Prostate gland (tissue), 2 donors: ENCODE results near the gene HEPACAM. TPM values are rescaled to one million over a fixed set of nuclear protein-coding genes. Genes with fewer than 3 reads are reported as not detected.
A peak's percentile ranks its signal among the peaks of the same experiment; 100 is the strongest.

Experiments used
- DNase-seq: peaks from one replicate; pipeline ENCODE4 v3.0.0-alpha.2; 2019; ENCODE audit warnings: low spot score
- H3K27ac ChIP-seq, 2 donors: fragments of 200-600 bp; sonication (generic); 2 replicates each; pipeline ENCODE4 v1.5.1; 2017 to 2019
- H3K27me3 ChIP-seq: fragments of 200-600 bp; sonication (generic); replicated peaks from 2 replicates; pipeline ENCODE4 v1.5.1; 2019; ENCODE audit not compliant: insufficient read depth
- H3K36me3 ChIP-seq, 2 donors: fragments of 200-600 bp; sonication (generic); 1 replicate in 1 of 2; 2 replicates in 1 of 2; pipeline versions ENCODE4 v1.5.1 to v1.8.1; 2017 to 2019
- H3K4me1 ChIP-seq: fragments of 200-600 bp; sonication (generic); replicated peaks from 2 replicates; pipeline ENCODE4 v1.5.1; 2019
- H3K4me3 ChIP-seq, 2 donors: fragments of 200-600 bp; sonication (generic); 2 replicates each; pipeline ENCODE4 v1.5.1; 2017 to 2019
- H3K9me3 ChIP-seq: fragments of 200-600 bp; sonication (generic); 2 replicates; pipeline ENCODE4 v1.5.1; 2017
- CTCF ChIP-seq, 4 experiments: fragments of 200-600 bp in 2 of 4; fragments of 450-650 bp in 2 of 4; sonication (generic) in 2 of 4; IDR thresholded peaks; 1 replicate in 3 of 4; 2 replicates in 1 of 4; pipeline ENCODE4 v1.5.1; 2016 to 2019; ENCODE audit warnings: antibody characterized with exemption in 4 of 4, mild to moderate bottlenecking in 2 of 4, moderate library complexity in 2 of 4
- POLR2A ChIP-seq: fragments of 450-650 bp; IDR thresholded peaks from one replicate; pipeline ENCODE4 v1.6.1; 2016; ENCODE audit warnings: antibody characterized with exemption, mild to moderate bottlenecking
- POLR2AphosphoS5 ChIP-seq: sonication (generic); formaldehyde crosslinking; IDR thresholded peaks from one replicate; pipeline ENCODE4 v1.6.1; 2017; ENCODE audit warnings: antibody characterized with exemption
- WGBS: methylation state at CpG from one replicate; pipeline ENCODE4 v1.1.5; 2018; 5-methylcytosine and 5-hydroxymethylcytosine counted together
- intact Hi-C: fragments of 100-400 bp; cut with DNase I; formaldehyde crosslinking; loops from one replicate; pipeline ENCODE4 v1.14.2; 2022
- total RNA-seq, 2 donors: library from RNA; depleted of rRNA; stranded (reverse); fragments of >200 nt; gene quantifications; one replicate each; pipeline ENCODE4 v1.1.0, GENCODE V29; 2016

HEPACAM gene
- total RNA-seq, 2 donors from 2014 or later = 0.27 TPM; not detected in 1

GRCh38 chr11:124951341-124951740 is 15.5 kb upstream of the HEPACAM start:
- Histone ChIP-seq H3K27ac (no peak overlapping the region), H3K9me3 (no peaks in the 10 kb centered on the region), H3K4me3 (no peak overlapping the region), H3K4me1 (no peaks in the 10 kb centered on the region), H3K36me3 (no peaks in the 10 kb centered on the region), H3K27me3 (no peaks in the 10 kb centered on the region)
- TF ChIP-seq POLR2A (no peak), POLR2AphosphoS5 (no peak), CTCF (IDR thresholded peaks at IDR 0.05) (no peak)
- intact Hi-C loops = loop anchor here (10.0 kb wide), 1 partner anchor 483 kb away; no protein-coding TSS in a partner anchor
- WGBS = 75% methylated on average over 3 of the region's 3 CpGs
- no peak for DNase-seq

GRCh38 chr11:124950601-124951330 is 14.9 kb upstream of the HEPACAM start:
- Histone ChIP-seq H3K9me3 (no peaks in the 10 kb centered on the region), H3K27me3 (no peaks in the 10 kb centered on the region), H3K4me1 (no peaks in the 10 kb centered on the region), H3K36me3 (no peaks in the 10 kb centered on the region), H3K27ac (no peak overlapping the region), H3K4me3 (no peak overlapping the region)
- intact Hi-C loops = loop anchor here (10.0 kb wide), 1 partner anchor 484 kb away; no protein-coding TSS in a partner anchor
- no peak for TF ChIP-seq POLR2AphosphoS5
- TF ChIP-seq CTCF (IDR thresholded peaks at IDR 0.05) = no peak
- no peak for TF ChIP-seq POLR2A
- DNase-seq = no peak

- no peak for DNase-seq
- 28% methylated on average over 2 of the region's 2 CpGs for WGBS
- Histone ChIP-seq H3K36me3 (no peaks in the 10 kb centered on the region), H3K4me3 (no peak overlapping the region), H3K9me3 (no peaks in the 10 kb centered on the region), H3K27ac (no peak overlapping the region), H3K4me1 (no peaks in the 10 kb centered on the region), H3K27me3 (no peaks in the 10 kb centered on the region)
- no peak for TF ChIP-seq CTCF (IDR thresholded peaks at IDR 0.05)
- TF ChIP-seq POLR2AphosphoS5 = no peak
- no peak for TF ChIP-seq POLR2A
- intact Hi-C loops = no loop called here
These were observed 10.9 kb upstream of the HEPACAM start for GRCh38 chr11:124946735-124947141.

- Histone ChIP-seq H3K4me1 (no peaks in the 10 kb centered on the region), H3K4me3 (no peak overlapping the region), H3K9me3 (no peaks in the 10 kb centered on the region), H3K27me3 (no peaks in the 10 kb centered on the region), H3K36me3 (no peaks in the 10 kb centered on the region), H3K27ac (no peak overlapping the region)
- 79% methylated on average over 6 of the region's 6 CpGs for WGBS
- no peak for DNase-seq
- intact Hi-C loops = no loop called here
- no peak for TF ChIP-seq CTCF (IDR thresholded peaks at IDR 0.05)
- peak; percentile 15 for TF ChIP-seq POLR2AphosphoS5
- TF ChIP-seq POLR2A = no peak
These were observed 10.0 kb upstream of the HEPACAM start for GRCh38 chr11:124945826-124946225.

- Histone ChIP-seq H3K27me3 (no peaks in the 10 kb centered on the region), H3K4me3 (no peak overlapping the region), H3K4me1 (no peaks in the 10 kb centered on the region), H3K36me3 (no peaks in the 10 kb centered on the region), H3K9me3 (no peaks in the 10 kb centered on the region), H3K27ac (no peak overlapping the region)
- WGBS = 82% methylated on average over 3 of the region's 3 CpGs
- no peak for TF ChIP-seq POLR2AphosphoS5
- no peak for TF ChIP-seq CTCF (IDR thresholded peaks at IDR 0.05)
- TF ChIP-seq POLR2A = no peak
- intact Hi-C loops = no loop called here
- no peak for DNase-seq
These were observed 8.7 kb upstream of the HEPACAM start for GRCh38 chr11:124944565-124944964.
